ENCODE results near the gene IFIT1B. TPM values are rescaled to one million over a fixed set of nuclear protein-coding genes. Genes with fewer than 3 reads are reported as not detected.
A peak's percentile ranks its signal among the peaks of the same experiment; 100 is the strongest.

IFIT1B gene
- total RNA-seq, 1 donor from 2014 or later: not detected

DNA sequence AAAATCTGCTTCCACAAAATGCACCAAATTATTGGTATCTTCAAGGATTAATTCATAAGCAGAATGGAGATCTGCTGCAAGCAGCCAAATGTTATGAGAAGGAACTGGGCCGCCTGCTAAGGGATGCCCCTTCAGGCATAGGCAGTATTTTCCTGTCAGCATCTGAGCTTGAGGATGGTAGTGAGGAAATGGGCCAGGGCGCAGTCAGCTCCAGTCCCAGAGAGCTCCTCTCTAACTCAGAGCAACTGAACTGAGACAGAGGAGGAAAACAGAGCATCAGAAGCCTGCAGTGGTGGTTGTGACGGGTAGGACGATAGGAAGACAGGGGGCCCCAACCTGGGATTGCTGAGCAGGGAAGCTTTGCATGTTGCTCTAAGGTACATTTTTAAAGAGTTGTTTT lies 38.0 kb upstream of the IFIT1B start:
- no peak overlapping the region for H3K4me3 ChIP-seq
- no peak for TF ChIP-seq POLR2A (IDR thresholded peaks at IDR 0.05)
- TF ChIP-seq, protein P1, sequence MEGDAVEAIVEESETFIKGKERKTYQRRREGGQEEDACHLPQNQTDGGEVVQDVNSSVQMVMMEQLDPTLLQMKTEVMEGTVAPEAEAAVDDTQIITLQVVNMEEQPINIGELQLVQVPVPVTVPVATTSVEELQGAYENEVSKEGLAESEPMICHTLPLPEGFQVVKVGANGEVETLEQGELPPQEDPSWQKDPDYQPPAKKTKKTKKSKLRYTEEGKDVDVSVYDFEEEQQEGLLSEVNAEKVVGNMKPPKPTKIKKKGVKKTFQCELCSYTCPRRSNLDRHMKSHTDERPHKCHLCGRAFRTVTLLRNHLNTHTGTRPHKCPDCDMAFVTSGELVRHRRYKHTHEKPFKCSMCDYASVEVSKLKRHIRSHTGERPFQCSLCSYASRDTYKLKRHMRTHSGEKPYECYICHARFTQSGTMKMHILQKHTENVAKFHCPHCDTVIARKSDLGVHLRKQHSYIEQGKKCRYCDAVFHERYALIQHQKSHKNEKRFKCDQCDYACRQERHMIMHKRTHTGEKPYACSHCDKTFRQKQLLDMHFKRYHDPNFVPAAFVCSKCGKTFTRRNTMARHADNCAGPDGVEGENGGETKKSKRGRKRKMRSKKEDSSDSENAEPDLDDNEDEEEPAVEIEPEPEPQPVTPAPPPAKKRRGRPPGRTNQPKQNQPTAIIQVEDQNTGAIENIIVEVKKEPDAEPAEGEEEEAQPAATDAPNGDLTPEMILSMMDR (IDR thresholded peaks at IDR 0.05): no peak
- no peak for TF ChIP-seq POLR2AphosphoS5 (IDR thresholded peaks at IDR 0.05; ENCODE audit: insufficient read depth in 1 of 2, low read depth in 1 of 2)
- H3K36me3 ChIP-seq: peaks cover 0 to 20% of the 10 kb centered on the region in 2 donors
- DNase-seq (ENCODE audit: extremely low spot score in 2 of 2): no peak
- no peaks in the 10 kb centered on the region for H3K4me1 ChIP-seq
- no peak overlapping the region for H3K27ac ChIP-seq
- H3K9me3 ChIP-seq: no peaks in the 10 kb centered on the region
- intact Hi-C loops (cut with DNase I): no loop called here
- H3K27me3 ChIP-seq: no peaks in the 10 kb centered on the region

DNA sequence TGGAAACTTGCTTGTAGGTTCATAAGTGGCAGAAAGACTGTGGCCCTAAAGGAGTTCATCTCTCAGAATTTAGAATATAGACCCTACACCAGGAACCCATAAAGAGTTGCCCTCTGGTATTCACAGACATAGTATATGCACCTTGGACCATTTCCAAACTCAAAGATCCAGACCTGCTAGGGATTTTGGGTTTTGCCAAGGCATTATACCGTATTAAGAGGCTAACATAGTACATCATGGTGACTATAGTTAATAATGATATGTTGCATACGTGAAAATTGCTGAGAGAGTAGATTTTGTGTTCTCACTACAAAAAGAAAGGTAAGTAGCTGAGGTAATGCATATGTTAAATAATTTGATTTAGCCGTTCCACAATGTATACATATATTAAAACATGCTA lies 36.2 kb upstream of the IFIT1B start:
- no peak overlapping the region for H3K27ac ChIP-seq
- DNase-seq (ENCODE audit: extremely low spot score in 2 of 2): no peak
- H3K4me3 ChIP-seq: no peak overlapping the region
- TF ChIP-seq, protein P1 (IDR thresholded peaks at IDR 0.05): no peak
- no peak for TF ChIP-seq POLR2AphosphoS5 (IDR thresholded peaks at IDR 0.05; ENCODE audit: insufficient read depth in 1 of 2, low read depth in 1 of 2)
- no peak for TF ChIP-seq POLR2A (IDR thresholded peaks at IDR 0.05)
- H3K36me3 ChIP-seq: peaks cover 0 to 20% of the 10 kb centered on the region in 2 donors
- H3K9me3 ChIP-seq: no peaks in the 10 kb centered on the region
- intact Hi-C loops (cut with DNase I): no loop called here
- no peaks in the 10 kb centered on the region for H3K27me3 ChIP-seq
- no peaks in the 10 kb centered on the region for H3K4me1 ChIP-seq

DNA sequence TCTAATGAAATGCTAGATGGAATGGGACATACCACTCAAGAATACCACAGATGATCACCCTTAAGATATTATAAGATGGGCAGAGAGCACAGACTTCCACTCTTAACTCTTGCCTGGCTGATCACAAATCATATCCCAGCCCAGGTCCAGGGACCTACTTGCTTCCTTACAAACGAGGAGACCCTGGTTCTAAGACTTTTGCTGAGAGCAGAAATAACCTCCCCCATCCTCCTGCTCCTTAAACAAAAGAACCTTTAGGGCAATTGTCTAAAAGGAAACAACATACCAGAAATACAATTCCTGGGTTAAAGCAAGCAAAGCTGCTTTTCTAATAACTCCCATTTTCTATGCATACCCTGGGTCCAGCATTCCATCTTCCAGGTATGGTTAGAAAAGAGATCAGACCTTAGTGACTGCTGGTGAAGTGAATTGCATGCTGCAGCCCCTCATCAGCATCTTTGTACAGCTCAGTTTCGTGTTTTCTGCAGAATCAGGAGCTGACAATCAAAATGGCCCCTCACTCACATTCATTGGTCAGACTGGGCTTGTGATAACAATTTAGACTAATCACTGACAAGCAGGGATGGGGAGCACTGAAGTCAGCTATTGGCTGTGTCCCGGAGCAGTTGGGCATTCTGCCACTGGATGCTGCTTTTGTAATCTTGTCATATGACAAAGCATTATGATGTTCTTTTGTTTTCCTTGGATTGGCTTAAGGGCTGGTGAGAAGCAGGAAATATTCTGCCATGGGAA lies 35.5 kb upstream of the IFIT1B start:
- Histone ChIP-seq H3K4me3 (no peak overlapping the region), H3K36me3 (peaks cover 0 to 20% of the 10 kb centered on the region in 2 donors), H3K9me3 (no peaks in the 10 kb centered on the region), H3K4me1 (peaks cover 3% of the 10 kb centered on the region), H3K27me3 (no peaks in the 10 kb centered on the region), H3K27ac (no peak overlapping the region)
- TF ChIP-seq, protein P1 (IDR thresholded peaks at IDR 0.05): no peak
- TF ChIP-seq POLR2AphosphoS5 (IDR thresholded peaks at IDR 0.05; ENCODE audit: insufficient read depth in 1 of 2, low read depth in 1 of 2): peak in 1 of 2 donors; percentile 67
- TF ChIP-seq POLR2A (IDR thresholded peaks at IDR 0.05): no peak
- intact Hi-C loops (cut with DNase I): no loop called here
- no peak for DNase-seq (ENCODE audit: extremely low spot score in 2 of 2)

DNA sequence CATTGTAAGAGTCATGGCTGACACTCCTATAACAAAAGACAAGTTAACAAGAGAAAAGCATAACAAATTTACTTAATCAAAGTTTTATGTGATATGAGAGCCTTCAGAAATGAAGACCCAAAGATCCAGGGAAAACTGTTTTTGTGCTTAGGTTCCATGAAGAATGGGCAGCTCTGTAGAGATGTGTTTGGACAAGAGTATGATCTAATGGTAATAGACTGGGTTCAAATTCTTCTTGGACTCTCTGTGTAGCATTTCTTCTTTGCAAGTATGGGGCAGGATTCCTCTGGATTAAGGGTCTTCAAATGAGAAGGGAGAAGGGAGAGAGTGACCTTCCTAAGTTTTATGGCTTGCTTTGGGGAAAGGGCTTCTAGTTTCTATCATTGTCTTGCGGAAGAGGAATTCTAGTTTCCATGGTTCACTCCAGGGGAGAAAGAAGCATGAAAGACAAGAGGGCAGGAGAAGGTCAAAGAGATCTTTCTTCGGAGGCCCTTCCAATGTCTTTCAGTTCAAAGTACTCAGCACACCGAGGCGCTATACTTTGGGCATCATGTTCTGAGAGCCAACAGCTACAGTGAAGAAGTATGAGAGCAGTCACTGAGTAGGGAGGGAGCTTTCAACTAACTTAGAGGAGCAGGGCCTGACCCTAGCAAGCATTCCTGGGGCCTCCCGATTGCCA lies 34.6 kb upstream of the IFIT1B start:
- DNase-seq (ENCODE audit: extremely low spot score in 2 of 2): no peak
- Histone ChIP-seq H3K9me3 (no peaks in the 10 kb centered on the region), H3K27ac (no peak overlapping the region), H3K27me3 (no peaks in the 10 kb centered on the region), H3K36me3 (peaks cover 0 to 19% of the 10 kb centered on the region in 2 donors), H3K4me3 (no peak overlapping the region), H3K4me1 (peaks cover 8% of the 10 kb centered on the region)
- no peak for TF ChIP-seq POLR2A (IDR thresholded peaks at IDR 0.05)
- no peak for TF ChIP-seq POLR2AphosphoS5 (IDR thresholded peaks at IDR 0.05; ENCODE audit: insufficient read depth in 1 of 2, low read depth in 1 of 2)
- TF ChIP-seq, protein P1 (IDR thresholded peaks at IDR 0.05): no peak
- intact Hi-C loops (cut with DNase I): no loop called here

DNA sequence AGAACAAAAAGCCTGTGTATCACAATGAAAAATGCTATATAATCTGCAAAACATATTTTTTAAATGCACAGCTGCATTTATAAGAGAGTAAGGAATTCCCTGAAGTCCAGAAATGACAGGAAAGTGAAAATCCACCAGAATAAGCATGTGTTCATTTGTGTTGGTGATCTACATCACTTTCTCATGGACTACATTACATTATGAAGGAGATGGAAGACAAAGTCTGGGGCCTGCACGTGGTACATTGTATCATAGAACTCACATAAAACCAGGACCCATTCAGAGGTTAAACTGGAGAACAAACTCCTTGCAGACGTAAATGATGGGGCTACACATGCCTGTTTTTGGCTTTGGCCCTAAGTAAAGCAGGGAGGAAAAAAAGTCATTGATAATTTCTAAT lies 33.7 kb upstream of the IFIT1B start:
- no peak for DNase-seq (ENCODE audit: extremely low spot score in 2 of 2)
- Histone ChIP-seq H3K36me3 (peaks cover 0 to 9% of the 10 kb centered on the region in 2 donors), H3K27me3 (no peaks in the 10 kb centered on the region), H3K4me3 (no peak overlapping the region), H3K4me1 (peaks cover 13% of the 10 kb centered on the region), H3K9me3 (no peaks in the 10 kb centered on the region), H3K27ac (no peak overlapping the region)
- intact Hi-C loops (cut with DNase I): no loop called here
- TF ChIP-seq POLR2AphosphoS5 (IDR thresholded peaks at IDR 0.05; ENCODE audit: insufficient read depth in 1 of 2, low read depth in 1 of 2): no peak
- TF ChIP-seq POLR2A (IDR thresholded peaks at IDR 0.05): no peak
- TF ChIP-seq, protein P1 (IDR thresholded peaks at IDR 0.05): no peak

Measured in vagina (tissue), 2 donors.